Transverse colon (tissue), 4 donors: ENCODE measurements around the gene OLFML3. TPM values are rescaled to one million over a fixed set of nuclear protein-coding genes. Genes with fewer than 3 reads are reported as not detected.

Source experiments
- DNase-seq: peaks from one replicate; pipeline ENCODE4 v3.0.0-alpha.2; 2019
- H3K27ac ChIP-seq, 4 donors: fragments of 200-600 bp; sonication (generic); 2 replicates each; pipeline ENCODE4 v1.5.1; 2016 to 2018; ENCODE audit warnings: inconsistent platforms in 4 of 4
- H3K27me3 ChIP-seq: fragments of 200-600 bp; sonication (generic); 2 replicates; pipeline ENCODE4 v1.5.1; 2017; ENCODE audit warnings: inconsistent platforms
- H3K36me3 ChIP-seq, 4 donors: fragments of 200-600 bp; sonication (generic); 2 replicates each; pipeline ENCODE4 v1.5.1; 2017 to 2019; ENCODE audit warnings: inconsistent platforms in 4 of 4
- H3K4me1 ChIP-seq, 4 donors: fragments of 200-600 bp; sonication (generic); 2 replicates each; pipeline ENCODE4 v1.5.1; 2017 to 2020; ENCODE audit warnings: inconsistent platforms in 4 of 4
- H3K4me3 ChIP-seq, 4 donors: fragments of 200-600 bp; sonication (generic); 1 replicate in 1 of 4; 2 replicates in 3 of 4; pipeline versions ENCODE4 v1.5.1 to v1.6.1; 2017 to 2019; ENCODE audit warnings: inconsistent platforms in 4 of 4
- H3K9me3 ChIP-seq, 2 donors: fragments of 200-600 bp; sonication (generic); 2 replicates each; pipeline ENCODE4 v1.5.1; 2017 to 2019; ENCODE audit warnings: inconsistent platforms in 2 of 2
- CTCF ChIP-seq, 5 experiments: fragments of 200-600 bp in 3 of 5; fragments of 450-650 bp in 2 of 5; sonication (generic) in 3 of 5; IDR thresholded peaks; 1 replicate in 2 of 5; 2 replicates in 3 of 5; pipeline ENCODE4 v1.5.1; 2016 to 2017; ENCODE audit warnings: antibody characterized with exemption in 5 of 5, inconsistent platforms in 3 of 5, mild to moderate bottlenecking in 2 of 5, moderate library complexity in 1 of 5
- EP300 ChIP-seq: sonication (generic); formaldehyde crosslinking; IDR thresholded peaks from one replicate; pipeline ENCODE4 v1.6.1; 2017; ENCODE audit warnings: antibody characterized with exemption, low read depth
- POLR2A ChIP-seq: fragments of 450-650 bp; IDR thresholded peaks from one replicate; pipeline ENCODE4 v1.6.1; 2016; ENCODE audit warnings: antibody characterized with exemption, mild to moderate bottlenecking, moderate library complexity
- POLR2AphosphoS5 ChIP-seq, 3 donors: sonication (generic); formaldehyde crosslinking; IDR thresholded peaks; one replicate each; pipeline ENCODE4 v1.6.1; 2016; ENCODE audit warnings: antibody characterized with exemption in 3 of 3
- WGBS, 2 donors: methylation state at CpG; one replicate each; pipeline ENCODE4 v1.1.5; 2018; ENCODE audit warnings: low coverage in 1 of 2; 5-methylcytosine and 5-hydroxymethylcytosine counted together
- in situ Hi-C, 4 donors: fragments of 200-750 bp; cut with MboI; loops; one replicate each; pipeline versions ENCODE4 v1.15.0 to v1.15.1; 2017; ENCODE audit warnings: low sequenced_read_pairs in 3 of 4, low pct_ligation_motif_present in 1 of 4, low pct_unique_long_range_greater_than_20kb in 1 of 4
- intact Hi-C: fragments of 100-400 bp; cut with DNase I; formaldehyde crosslinking; loops from one replicate; pipeline ENCODE4 v1.15.1; 2023; ENCODE audit warnings: low total_unique reads
- total RNA-seq, 4 donors: library from RNA; depleted of rRNA; stranded (reverse); fragments of >200 nt; gene quantifications; one replicate each; pipeline ENCODE4 v1.1.0, GENCODE V29; 2016

OLFML3 gene
- total RNA-seq, 4 donors from 2014 or later: 15.7 to 29.2 (median 24.3) TPM

GRCh38 chr1:113958691-113959090, 20.6 kb upstream of the OLFML3 start:
- Histone ChIP-seq H3K9me3 (no peaks in the 10 kb centered on the region), H3K27me3 (no peaks in the 10 kb centered on the region), H3K4me1 (no peaks in the 10 kb centered on the region), H3K36me3 (peaks cover 0 to 49% (median 21%) of the 10 kb centered on the region in 4 donors), H3K27ac (no peak overlapping the region), H3K4me3 (no peak overlapping the region)
- TF ChIP-seq POLR2AphosphoS5 (IDR thresholded peaks at IDR 0.05) (no peak), POLR2A (no peak), CTCF (IDR thresholded peaks at IDR 0.05) (no peak), EP300 (no peak)
- DNase-seq: no peak
- intact Hi-C loops: no loop called here
- in situ Hi-C loops: no loop called here
- WGBS, 2 donors: 94 to 100% methylated on average over 1 of the region's 1 CpG

DNA sequence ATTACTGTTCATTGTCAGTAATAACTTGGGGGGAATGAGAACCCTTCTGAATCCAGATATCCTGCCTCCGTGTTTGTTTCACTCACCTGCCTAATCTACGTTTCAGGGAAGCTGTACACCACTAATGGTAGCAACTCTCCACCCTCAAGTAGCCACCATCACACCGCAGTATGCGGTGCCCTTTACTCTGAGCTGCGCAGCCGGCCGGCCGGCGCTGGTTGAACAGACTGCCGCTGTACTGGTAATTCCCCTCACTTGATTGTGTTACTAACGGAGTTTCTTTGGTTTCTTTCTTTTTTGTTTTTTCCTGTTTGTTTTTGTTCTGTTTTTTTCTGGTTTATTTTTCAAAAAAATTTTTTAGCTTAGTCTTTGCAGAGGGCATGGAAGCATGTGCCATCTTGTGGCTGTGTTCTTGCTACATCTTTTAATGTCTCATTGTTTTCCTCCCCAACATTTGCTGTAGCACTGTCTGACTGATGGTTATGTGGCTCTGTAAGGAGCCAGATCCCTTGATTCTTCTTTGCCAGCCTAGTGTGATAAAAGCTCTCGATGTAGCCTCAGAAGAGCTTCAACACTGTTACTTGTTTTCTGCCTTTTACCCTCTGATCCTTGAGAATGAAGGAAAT, 15.9 kb upstream of the OLFML3 start:
- H3K36me3 ChIP-seq: peaks cover 0 to 60% (median 25%) of the 10 kb centered on the region in 4 donors
- H3K4me3 ChIP-seq: no peak overlapping the region
- no peak overlapping the region for H3K27ac ChIP-seq
- DNase-seq: no peak
- intact Hi-C loops: no loop called here
- peaks cover 0 to 18% (median 1%) of the 10 kb centered on the region in 4 donors for H3K4me1 ChIP-seq
- 89 to 94% methylated on average over 6 to 12 of the region's 12 CpGs for WGBS, 2 donors
- no peaks in the 10 kb centered on the region for H3K9me3 ChIP-seq
- no peaks in the 10 kb centered on the region for H3K27me3 ChIP-seq
- in situ Hi-C loops: no loop called here
- TF ChIP-seq POLR2A (no peak), CTCF (IDR thresholded peaks at IDR 0.05) (no peak), POLR2AphosphoS5 (IDR thresholded peaks at IDR 0.05) (no peak), EP300 (no peak)

GRCh38 chr1:113965703-113966412, 13.4 kb upstream of the OLFML3 start:
- peaks cover 0 to 18% (median 1%) of the 10 kb centered on the region in 4 donors for H3K4me1 ChIP-seq
- WGBS, 2 donors: 82 to 90% methylated on average over 3 to 4 of the region's 4 CpGs
- in situ Hi-C loops: no loop called here
- H3K4me3 ChIP-seq: no peak overlapping the region
- no peaks in the 10 kb centered on the region for H3K9me3 ChIP-seq
- no peaks in the 10 kb centered on the region for H3K27me3 ChIP-seq
- H3K27ac ChIP-seq: no peak overlapping the region
- intact Hi-C loops: no loop called here
- TF ChIP-seq POLR2A (no peak), POLR2AphosphoS5 (IDR thresholded peaks at IDR 0.05) (no peak), CTCF (IDR thresholded peaks at IDR 0.05) (no peak), EP300 (no peak)
- peaks cover 0 to 75% (median 33%) of the 10 kb centered on the region in 4 donors for H3K36me3 ChIP-seq
- no peak for DNase-seq

- DNase-seq: no peak
- no peaks in the 10 kb centered on the region for H3K27me3 ChIP-seq
- H3K36me3 ChIP-seq: peaks cover 0 to 57% (median 27%) of the 10 kb centered on the region in 4 donors
- H3K9me3 ChIP-seq: no peaks in the 10 kb centered on the region
- H3K4me1 ChIP-seq: peaks cover 3 to 30% (median 9%) of the 10 kb centered on the region in 4 donors
- in situ Hi-C loops: loop anchor here in 2 of 4 donors (10.0 kb wide), 1 partner anchor 312 kb away; no protein-coding TSS in a partner anchor
- 99% methylated on average over 9 of the region's 9 CpGs; no CpG with 5 or more reads in 1 of the 2 donors for WGBS, 2 donors
- no peak overlapping the region for H3K27ac ChIP-seq
- intact Hi-C loops: no loop called here
- H3K4me3 ChIP-seq: no peak overlapping the region
- TF ChIP-seq POLR2AphosphoS5 (IDR thresholded peaks at IDR 0.05) (no peak), CTCF (IDR thresholded peaks at IDR 0.05) (no peak), POLR2A (no peak), EP300 (no peak)
Observed at GRCh38 chr1:113972954-113973353, 6.3 kb upstream of the OLFML3 start.
